Stimulated activated CD8-positive, alpha-beta memory T cell treated with anti-CD3 and anti-CD28 coated beads, Interleukin-12 subunit alpha, Interleukin-12 subunit beta, amount 100 ng/mL, for 4 hours (primary cell): ENCODE measurements around the gene KDSR.

Experiments used
- DNase-seq: peaks from one replicate; pipeline ENCODE4 v3.0.0-alpha.2; 2020; ENCODE audit warnings: low read depth

Gene KDSR

DNA sequence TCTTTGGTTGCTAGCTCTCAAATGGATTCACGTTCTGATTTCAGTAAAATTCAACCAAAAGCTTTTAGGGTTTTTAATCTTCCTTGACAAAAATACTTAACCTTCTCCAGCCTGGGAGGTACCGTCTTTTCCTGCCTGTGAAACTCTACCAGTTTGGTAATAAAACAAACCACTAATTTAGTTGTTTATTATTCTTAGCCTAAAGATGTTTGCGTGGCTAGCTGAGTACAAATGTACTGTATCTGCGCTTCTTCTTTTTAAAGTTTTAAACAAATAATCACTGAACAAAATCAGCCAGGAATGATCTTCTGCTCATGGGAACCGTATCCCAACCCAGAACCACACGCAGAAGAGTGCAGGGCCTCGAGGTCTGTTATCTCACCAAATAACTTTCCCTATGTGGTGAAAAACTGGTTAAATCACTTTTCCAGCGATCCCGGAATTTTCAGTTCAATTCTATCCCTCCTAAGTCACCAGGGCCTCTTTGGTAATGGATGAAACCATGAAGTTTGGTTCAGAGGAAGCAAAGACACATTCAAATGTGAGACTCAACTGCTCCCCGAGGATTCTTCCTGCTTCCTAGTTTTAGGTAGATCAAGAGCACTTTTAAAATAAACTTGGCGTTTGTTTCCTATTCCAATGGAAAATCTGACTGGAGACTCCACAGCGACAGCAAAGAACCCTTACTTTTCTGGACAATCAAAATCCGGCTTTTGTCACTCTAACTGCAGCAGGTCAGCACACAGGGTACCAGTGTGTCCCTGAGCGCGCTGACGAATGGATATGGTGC, 83.5 kb downstream of the KDSR start:
- DNase-seq = no peak

- no peak for DNase-seq
Measured at GRCh38 chr18:63282793-63283192, 84.2 kb downstream of the KDSR start.
